GM21576 (cell line): ENCODE results near the gene RALY.

Experiments used
- ATAC-seq: cut with Tn5 transposase; IDR thresholded peaks from one replicate; pipeline ENCODE4 v1.9.1; 2021; ENCODE audit warnings: mild to moderate bottlenecking, moderate library complexity; ENCODE audit not compliant: unreplicated experiment

Gene RALY

GRCh38 chr20:34074101-34074760 lies 80.5 kb downstream of the RALY start:
- no peak for ATAC-seq

DNA sequence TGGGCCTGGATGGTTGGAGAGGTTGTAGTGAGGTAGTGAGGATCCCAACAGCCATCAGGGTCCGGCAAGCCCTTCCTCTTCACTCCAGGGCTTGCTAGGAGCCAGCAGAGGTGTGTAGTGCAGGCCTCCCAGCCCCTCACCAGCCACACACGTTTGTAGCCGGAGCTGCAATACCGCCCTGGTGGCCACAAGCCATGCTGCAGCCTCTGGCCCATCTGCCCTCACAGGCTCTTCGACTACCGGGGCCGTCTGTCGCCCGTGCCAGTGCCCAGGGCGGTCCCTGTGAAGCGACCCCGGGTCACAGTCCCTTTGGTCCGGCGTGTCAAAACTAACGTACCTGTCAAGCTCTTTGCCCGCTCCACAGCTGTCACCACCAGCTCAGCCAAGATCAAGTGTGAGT lies 81.9 kb downstream of the RALY start:
- no peak for ATAC-seq

GRCh38 chr20:34076952-34077351 lies 83.2 kb downstream of the RALY start:
- ATAC-seq, result no peak

DNA sequence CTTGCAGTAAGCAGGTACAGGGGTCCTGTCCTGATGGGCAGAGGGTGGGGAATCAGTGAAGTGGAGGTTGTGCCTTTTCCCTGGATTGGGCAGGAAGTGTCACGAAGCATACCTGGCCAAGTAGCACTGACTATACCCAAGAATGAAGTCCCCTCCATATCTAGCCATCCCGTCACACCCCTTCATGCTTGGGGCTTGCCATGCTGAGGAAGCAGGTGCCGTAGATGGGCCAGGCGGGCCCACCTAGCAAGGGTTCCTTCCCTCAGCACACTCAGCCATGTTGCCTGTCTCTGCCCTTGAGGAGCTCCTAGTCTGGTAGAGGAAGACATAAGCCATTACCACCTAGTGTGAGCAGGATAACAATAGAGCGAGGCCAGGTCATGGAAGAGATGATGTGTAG lies 84.8 kb downstream of the RALY start:
- ATAC-seq, result no peak

DNA sequence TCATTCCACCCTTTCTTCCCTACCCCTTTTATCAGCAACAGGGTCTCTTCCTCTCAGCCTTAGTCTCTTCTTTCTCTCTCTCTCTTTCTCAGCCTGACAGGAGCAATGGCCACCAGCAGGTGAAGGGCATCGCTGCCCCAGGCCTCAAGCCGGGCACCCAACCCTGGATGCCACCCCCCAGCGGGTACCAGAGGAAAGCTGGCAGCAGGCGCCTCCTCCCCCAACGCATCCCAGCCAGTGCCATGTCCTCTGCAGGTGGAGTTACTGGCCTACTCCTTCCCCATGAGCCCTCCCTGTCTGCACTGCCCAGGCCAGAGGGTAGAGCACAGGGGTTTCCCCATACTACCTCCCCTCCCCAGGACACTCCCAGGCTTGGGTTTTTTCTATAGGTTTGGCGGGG lies 86.1 kb downstream of the RALY start:
- ATAC-seq, result no peak

DNA sequence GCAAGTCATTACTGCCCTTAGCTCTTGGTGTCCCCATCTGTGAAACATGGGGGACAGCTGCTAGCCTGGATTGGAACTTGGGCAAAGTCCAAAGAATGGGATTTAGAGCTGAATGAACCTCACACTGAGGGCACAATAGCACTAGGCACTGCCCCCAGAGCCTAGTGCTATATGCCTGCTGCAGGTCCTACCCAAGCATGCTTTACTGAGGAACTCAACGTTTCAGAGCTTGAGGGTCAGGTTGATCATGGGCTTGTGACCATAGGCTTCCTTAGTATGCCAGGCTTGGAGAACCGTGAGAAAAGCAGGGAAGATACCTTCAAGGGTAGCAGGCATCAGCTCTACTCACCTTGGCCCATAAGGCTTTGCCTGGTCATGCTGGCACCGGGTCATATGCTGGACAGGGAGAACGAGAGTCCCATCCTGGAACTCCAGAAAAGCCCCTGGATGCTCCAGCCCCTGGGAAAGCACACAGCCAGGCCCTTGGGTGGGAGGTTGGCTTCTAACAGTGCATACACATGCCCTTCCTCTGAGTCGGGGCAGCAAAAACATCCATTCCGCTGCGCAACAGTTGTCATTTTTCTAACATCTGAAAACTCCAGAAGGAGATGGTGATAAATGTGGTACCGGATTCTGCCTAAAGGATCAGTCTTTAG lies 88.6 kb downstream of the RALY start:
- no peak for ATAC-seq

GRCh38 chr20:34083137-34083536 lies 89.4 kb downstream of the RALY start:
- no peak for ATAC-seq

DNA sequence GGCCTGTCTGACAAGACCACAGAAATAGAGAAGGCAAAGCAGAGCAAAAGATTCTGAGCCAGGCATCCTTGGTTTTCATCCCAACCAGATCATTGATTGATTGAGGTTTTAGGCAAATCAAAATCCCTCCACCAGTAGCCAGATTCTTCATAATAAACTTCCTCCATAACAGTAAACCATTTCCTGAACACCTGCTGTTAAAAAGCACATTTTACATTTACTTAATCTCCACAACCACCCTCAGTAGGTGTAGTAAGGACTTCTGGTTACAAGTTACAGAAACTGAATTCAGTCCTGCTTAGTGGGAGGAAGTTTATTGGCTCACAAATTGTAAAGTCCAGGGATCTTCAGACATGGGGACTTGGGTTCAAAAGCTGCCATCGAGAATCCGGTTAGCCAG lies 90.1 kb downstream of the RALY start:
- ATAC-seq, result no peak

DNA sequence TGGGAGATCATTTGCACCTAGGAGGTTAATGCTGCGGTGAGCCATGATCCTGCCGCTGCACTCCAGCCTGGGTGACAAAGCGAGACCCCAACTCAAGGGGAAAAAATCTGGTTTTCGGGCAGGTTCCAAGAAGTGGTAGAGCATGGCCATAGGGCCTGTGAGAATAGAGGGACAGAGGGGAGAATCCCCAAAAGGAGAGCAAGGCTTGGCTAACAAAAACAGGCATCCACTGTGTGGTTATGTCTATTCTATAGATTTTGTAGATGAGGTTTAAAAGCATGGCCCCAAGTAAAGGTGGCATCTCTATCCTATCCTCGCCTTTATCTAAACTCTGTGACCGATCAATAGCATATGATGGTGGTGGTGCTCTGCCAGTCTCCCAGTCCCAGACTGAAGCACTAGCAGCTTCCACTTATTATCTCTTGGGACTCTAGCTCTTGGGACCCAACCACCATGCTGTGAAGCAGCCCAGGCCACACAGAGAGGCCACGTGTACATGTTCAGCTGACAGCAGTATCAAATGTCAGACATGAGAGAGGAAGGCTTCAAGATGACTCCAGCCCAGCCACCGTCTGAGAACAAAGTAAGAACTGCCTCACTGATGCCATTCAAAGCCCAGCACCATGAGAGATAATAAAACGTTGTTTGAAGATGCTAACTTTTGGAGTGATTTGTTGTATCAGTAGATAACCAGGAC lies 90.7 kb downstream of the RALY start:
- ATAC-seq, result no peak

DNA sequence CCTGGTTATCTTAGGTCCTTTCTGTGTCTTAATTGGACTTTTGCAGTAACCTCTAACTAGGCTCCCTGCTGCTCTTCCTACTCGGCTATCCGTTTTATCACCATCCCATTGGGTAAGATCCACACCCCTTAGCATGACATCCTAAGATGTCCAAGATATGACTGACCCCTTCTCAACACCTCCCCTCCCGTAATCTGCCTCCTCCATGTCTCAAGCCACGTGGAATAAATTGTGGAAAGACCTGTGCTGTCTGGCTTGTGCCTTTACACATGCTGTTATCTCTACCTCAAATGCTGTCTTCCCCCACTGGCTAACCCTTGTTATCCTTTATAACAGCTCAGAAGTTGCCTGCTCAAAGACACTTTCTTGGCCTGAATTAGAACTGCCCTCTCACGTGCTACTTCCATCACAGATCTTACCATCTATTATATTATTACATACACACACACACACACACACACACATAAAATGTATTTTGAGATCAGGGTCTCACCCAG lies 91.9 kb downstream of the RALY start:
- ATAC-seq, result no peak

GRCh38 chr20:34088305-34089174 lies 94.8 kb downstream of the RALY start:
- no peak for ATAC-seq

DNA sequence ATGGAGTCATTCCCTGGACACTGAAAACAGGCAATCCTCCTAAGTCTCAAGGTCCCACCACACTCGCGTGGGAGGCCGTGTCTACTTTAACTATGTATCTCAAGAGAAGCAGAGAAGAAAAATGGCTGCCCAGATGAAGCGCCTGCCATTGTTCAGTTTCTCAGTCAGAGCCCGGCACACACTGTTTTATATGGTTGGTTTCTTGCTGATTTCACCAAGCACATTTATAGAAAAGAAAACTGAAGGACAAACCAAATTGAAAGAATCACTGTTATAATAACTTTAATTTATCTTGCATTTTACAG lies 95.4 kb downstream of the RALY start:
- no peak for ATAC-seq

DNA sequence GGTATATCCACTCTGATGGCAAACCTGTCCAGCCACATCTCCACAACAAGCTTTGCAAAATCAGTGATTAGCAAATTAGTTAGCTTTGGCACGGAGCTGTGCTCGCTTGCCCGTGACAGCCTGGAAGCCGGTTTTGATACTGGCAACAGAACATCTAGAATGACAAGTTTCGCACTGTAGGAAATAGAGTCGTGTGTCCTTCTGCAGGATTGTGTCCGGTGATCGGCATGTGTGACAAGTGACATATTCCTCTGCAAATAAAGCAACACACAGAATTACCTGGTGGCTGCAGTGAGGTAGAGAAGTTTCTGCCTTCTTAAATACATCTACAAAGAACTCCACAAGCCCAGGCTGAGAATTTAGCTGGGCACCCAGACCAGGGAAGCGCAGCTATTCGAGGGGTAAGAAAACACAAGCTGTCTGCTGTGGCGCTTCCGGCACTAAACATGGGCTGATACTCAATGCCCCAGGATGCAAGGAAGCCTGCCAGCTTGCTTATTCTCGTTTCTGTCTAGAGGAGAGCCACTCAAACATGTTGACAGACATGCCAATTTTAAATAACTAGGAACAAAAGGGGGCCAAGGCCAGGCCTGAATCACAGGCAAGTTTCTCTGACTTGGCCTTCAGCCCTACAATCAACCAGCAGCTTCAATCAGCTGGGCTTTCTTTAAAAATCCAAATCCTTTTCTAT lies 96.1 kb downstream of the RALY start:
- no peak for ATAC-seq

GRCh38 chr20:34090645-34091044 lies 96.9 kb downstream of the RALY start:
- no peak for ATAC-seq

GRCh38 chr20:34091637-34092200 lies 98.0 kb downstream of the RALY start:
- ATAC-seq, result no peak

DNA sequence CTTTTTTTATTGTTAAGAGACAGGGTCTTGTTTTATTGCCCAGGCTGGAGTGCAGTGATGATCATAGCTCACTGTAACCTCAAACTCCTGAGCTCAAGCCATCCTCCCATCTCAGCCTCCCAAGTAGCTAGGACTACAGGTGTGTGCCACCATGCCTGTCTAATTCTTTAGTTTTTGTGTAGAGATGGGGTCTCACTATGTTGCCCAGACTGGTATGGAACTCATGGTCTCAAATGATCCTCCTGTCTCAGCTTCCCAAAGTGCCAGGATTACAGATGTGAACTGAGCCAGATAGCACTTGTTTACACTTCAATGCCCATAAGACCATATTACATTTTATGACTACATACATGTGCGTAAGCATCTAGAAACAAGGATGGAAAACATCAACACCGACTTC lies 100.2 kb downstream of the RALY start:
- ATAC-seq, result no peak

DNA sequence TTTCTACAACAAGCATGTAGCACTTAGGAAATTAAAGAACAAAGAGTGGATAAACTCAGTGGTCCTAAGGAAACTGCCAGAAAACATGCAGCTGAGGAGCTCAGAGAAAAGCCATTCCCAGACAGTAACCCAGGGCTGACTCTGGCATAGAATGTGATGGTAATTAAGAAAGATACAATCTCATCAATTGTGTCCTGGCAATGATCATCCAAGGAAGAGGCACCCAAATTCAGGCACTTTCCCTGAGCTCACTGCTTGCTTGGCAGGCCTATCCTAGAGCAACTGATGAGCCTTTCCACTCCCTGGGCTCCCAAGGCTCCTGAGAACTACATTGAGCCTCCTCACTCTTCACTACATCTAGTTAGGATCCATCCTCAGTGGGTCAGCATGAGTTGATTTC lies 102.1 kb downstream of the RALY start:
- ATAC-seq, result no peak

- no peak for ATAC-seq
Observed at GRCh38 chr20:34096699-34097444, 103.2 kb downstream of the RALY start.

GRCh38 chr20:34098570-34098969 lies 104.9 kb downstream of the RALY start:
- no peak for ATAC-seq

DNA sequence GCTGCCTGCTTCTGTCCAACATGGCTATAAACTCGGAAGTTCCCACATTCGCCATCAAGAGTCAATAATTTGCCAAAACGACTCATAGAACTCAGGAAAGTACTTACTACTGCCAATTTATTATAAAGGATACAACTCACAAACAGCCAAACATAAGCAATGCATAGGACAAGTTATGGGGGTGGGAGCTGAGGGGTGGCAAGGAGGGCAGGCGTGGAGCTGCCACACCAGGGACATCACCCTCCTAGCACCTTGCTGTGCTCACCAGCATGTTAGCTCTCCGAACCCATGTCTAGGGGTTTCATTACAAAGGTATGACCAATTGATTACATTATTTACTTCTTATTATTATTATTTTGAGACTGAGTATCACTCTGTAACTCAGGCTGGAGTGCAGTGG lies 106.0 kb downstream of the RALY start:
- no peak for ATAC-seq
